Mammary epithelial cell (primary cell): ENCODE results near the gene SPSB4.

Experiments used
- EZH2 ChIP-seq: IDR thresholded peaks from 2 replicates; pipeline ENCODE4 v1.6.1; 2012; ENCODE audit warnings: low read length, inconsistent platforms, borderline replicate concordance
- TF ChIP-seq, protein P1 (sequence below), 2 donors: IDR thresholded peaks in 1 of 2; conservative IDR thresholded peaks in 1 of 2; 2 replicates each; pipeline ENCODE4 v1.5.1; 2011 to 2012; ENCODE audit warnings: inconsistent platforms in 2 of 2, low read length in 2 of 2, mild to moderate bottlenecking in 2 of 2, control low read depth in 1 of 2, low read depth in 1 of 2; ENCODE audit not compliant: insufficient read depth in 1 of 2; ENCODE audit errors: extremely low read depth in 1 of 2

DNA sequence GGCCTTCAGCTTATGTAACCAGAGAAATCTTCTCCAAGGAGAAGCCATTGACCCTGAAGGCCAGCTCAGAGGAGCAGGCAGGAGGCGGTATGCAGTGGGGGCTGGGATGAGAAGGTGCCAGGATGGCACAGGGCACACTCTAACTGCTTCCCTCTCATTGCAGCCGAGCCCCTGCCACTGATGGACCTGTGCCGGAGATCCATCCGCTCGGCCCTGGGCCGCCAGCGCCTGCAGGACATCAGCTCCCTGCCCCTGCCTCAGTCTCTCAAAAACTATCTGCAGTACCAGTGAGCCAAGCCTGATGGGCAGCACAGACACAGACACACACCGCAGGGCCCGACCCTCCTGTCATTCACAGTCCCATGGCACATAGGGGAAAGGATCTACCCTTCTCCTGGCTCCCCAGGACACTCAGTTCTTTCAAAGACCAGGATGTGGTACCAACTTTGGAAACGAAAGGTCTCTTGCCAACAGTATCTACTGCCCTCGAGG, 95.9 kb downstream of the SPSB4 start:
- TF ChIP-seq EZH2 = no peak
- TF ChIP-seq, protein P1, sequence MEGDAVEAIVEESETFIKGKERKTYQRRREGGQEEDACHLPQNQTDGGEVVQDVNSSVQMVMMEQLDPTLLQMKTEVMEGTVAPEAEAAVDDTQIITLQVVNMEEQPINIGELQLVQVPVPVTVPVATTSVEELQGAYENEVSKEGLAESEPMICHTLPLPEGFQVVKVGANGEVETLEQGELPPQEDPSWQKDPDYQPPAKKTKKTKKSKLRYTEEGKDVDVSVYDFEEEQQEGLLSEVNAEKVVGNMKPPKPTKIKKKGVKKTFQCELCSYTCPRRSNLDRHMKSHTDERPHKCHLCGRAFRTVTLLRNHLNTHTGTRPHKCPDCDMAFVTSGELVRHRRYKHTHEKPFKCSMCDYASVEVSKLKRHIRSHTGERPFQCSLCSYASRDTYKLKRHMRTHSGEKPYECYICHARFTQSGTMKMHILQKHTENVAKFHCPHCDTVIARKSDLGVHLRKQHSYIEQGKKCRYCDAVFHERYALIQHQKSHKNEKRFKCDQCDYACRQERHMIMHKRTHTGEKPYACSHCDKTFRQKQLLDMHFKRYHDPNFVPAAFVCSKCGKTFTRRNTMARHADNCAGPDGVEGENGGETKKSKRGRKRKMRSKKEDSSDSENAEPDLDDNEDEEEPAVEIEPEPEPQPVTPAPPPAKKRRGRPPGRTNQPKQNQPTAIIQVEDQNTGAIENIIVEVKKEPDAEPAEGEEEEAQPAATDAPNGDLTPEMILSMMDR (conservative IDR thresholded peaks at IDR 0.05 in 1 of 2, IDR thresholded peaks at IDR 0.05 in 1 of 2; ENCODE audit: extremely low read depth in 1 of 2, insufficient read depth in 1 of 2, low read depth in 1 of 2, low read length in 2 of 2) = no peak
